Fibroblast of upper back skin (primary cell): ENCODE measurements around the gene MVD.
A peak's percentile ranks its signal among the peaks of the same experiment; 100 is the strongest.

Experiments
- DNase-seq: peaks from one replicate; pipeline ENCODE4 v3.0.0-alpha.2; 2013

Gene MVD

GRCh38 chr16:88638323-88639230 is 24.3 kb downstream of the MVD start, which contains the start of gene IL17C:
Gene IL17C (plus strand): TSS chr16:88638572. CDS start chr16:88638642, 70 bp downstream.
- no peak for DNase-seq

DNA sequence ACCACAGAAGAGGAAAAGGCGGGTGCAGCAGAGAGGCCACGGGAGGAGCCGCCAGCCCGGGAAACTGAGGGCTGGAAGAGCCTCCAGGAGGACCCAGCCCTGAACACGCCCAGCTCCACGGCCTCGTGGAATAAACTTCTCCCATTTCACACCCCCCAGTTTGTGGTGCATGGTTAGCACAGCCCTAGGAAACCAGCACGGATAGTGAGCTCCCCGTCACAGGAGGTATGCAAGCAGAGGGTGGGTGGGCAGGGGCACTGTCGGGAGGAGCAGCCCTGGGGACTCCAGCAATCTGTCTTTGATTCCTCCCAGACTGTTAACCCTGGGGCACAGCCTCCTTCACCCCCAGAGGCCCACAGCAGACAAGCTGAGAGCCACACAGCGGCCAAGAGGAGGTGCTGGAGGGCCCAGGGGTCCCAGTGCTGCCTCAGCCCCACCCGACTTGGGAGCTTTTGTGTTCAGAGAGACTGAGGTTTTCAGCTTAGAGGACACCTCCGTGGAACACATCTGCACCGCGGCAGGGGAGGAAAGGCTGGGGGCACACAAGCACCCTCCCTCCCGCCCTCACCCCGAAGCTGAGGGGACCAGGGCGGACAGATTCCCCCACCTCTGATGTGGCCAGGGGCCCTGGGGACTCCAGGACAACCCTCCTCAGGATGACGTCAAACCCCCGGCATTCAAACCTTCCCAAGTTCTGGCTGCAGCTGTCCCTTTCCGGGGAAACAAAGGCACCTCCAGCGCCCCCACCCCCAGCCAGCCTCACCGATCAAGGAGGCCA is 26.2 kb downstream of the MVD start:
- DNase-seq: no peak

GRCh38 chr16:88635671-88636319 is 27.1 kb downstream of the MVD start:
- no peak for DNase-seq

GRCh38 chr16:88634994-88635670 is 27.8 kb downstream of the MVD start:
- DNase-seq: no peak

- no peak for DNase-seq
These were observed 28.5 kb downstream of the MVD start for GRCh38 chr16:88634141-88634993.

DNA sequence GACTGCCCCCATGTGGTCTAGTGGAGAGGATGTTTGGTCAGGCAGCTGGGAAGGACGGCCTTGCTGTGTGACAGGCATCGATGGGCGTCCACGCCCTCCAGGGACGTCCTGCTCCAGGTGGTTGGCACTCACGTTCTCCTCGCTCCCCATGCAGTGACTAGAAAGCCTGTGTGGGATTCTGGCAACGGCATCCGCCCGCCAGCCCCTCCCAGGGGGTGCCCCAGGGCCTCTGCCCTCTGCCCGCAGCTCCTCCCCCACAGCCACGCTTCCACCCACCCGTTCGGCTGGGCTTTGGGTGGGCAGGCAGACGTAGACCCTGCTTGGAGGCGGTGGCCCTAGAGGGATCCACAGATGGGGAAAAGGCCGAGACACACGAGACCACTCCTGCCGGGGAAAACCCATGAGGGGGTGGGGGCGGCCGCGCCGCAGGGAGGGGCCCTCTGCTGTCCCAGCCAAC is 29.2 kb downstream of the MVD start:
- no peak for DNase-seq

DNA sequence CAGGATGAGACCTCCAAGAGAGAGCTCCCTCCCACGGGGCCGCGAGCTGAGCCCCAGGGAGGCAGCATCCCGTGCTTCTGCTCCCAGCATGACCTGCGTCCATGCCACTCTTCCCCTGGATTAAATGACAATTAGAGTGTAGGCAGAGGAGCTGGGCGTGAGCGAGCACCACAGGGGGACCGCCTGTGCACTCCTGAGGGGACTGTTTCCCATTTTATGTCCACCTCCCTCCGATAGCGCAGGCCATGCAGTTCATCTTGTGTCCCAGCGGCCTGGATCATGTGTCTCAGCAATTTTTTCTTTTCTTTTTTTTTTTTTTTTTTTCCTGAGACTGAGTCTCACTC is 30.3 kb downstream of the MVD start:
- DNase-seq: no peak

DNA sequence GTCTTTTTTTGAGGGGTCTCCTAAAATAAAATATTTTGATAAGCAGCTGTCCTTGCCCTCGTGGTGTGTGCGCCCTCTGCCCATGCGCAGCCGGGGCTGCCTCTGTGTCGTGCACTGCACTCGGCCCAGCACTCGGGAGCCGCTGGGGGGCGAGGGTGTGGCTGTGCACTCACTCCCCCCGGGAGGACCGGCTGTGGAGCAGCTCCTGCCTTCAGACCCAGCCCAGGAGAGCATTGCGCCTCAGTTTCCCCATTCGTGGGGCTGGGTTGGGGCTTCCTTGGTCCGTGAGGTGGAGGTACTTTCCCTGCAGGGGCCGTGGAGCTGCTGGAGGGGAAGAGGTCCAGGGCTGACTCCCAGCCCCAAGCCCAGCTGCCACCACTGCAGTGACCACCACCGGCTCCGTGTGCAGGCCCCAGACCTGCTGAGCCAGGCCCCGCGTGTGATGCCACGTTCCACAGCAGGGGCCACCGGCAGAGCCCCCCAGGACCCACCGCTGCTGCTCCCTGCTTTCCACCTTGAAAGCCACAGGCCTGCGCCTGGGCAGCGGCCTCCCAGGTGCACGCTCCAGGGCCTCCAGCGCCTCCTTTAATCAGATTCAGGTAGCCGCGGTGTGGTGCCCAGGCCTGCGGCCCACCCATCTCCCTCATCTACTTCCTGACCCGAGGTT is 30.8 kb downstream of the MVD start:
- no peak for DNase-seq

GRCh38 chr16:88631384-88631783 is 31.5 kb downstream of the MVD start:
- DNase-seq: no peak

- DNase-seq: no peak
These were observed 31.9 kb downstream of the MVD start for GRCh38 chr16:88630941-88631340.

DNA sequence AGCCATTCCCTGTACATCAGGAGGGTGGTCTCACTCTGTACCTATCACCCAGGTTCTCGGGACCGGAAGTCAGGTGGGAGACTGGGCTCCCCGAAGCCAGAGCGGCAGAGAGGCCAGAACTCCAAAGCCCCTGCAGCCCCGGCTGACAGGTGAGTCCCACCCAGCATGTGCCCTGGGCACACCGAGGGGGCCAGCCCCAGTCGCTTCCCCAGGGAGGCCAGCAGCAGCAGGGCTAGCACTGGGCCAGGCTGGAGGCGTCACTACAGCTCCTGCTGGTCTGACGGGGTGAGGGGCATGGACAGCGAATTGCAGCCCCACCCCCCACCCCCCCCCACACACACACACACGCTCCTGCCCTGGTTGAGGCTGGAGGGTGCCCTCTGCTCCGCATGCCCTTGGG is 32.5 kb downstream of the MVD start:
- DNase-seq: no peak

GRCh38 chr16:88629835-88630234 is 33.1 kb downstream of the MVD start:
- DNase-seq: no peak

GRCh38 chr16:88628512-88628974 is 34.3 kb downstream of the MVD start:
- peak; percentile 28 for DNase-seq

DNA sequence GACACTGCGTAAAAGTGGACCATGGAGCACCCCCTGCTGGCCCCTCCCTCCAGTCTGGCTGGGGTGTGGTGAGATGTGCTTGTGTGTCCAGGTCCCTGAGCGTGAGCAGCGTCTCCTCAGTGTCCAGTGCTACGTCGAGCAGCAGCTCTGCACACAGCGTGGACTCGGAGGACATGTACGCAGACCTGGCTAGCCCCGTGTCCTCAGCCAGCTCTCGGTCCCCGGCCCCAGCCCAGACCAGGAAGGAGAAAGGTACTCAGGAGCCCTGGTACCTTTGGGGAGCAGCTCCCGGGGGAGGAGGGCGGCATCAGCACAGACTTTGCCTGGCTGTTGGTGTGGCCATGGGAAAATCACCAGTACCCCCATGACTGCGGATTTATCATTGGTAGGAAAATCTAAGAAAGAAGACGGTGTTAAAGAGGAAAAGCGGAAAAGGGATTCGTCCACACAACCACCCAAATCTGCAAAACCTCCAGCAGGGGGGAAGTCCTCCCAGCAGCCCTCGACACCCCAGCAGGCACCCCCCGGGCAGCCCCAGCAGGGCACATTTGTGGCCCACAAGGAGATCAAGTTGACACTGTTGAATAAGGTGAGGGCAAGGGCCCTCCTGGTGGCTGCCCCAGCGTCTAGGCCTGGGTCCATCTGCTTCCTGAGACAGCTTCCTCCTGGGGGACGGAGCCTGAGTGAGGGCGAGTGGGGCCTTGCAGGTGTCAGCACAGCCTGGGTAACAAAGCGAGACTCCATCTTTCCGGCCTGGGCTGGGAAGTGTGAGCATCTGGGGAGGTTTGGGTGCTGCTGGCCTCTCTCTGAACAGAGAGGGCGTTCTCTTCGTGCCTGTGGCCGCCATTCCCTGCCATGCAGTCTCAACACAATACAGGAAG is 35.1 kb downstream of the MVD start:
- DNase-seq: no peak

DNA sequence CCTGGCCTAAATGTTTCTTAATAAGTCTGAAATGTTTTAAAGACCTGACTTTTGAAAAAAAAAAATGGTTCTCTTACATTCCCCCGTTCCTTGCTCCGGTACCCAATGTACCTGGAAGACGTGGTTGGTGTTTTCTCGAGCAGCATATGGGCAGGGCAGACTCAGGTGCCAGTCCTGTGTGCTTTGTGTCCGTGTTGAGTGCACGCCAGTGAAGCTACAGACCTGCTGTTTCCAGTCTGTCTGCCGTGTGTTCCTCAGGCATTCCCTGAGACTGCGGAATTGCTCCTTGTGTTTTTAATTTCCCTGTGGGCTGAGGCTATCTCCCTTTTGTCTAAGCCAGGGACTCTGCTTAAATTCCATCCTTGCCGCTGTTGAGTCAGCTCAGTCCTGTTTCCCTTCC is 36.2 kb downstream of the MVD start:
- DNase-seq: peak; percentile 25

- DNase-seq: no peak
These were observed 37.8 kb downstream of the MVD start for GRCh38 chr16:88624977-88625576.

- DNase-seq: no peak
These were observed 38.4 kb downstream of the MVD start for GRCh38 chr16:88624481-88624880.

DNA sequence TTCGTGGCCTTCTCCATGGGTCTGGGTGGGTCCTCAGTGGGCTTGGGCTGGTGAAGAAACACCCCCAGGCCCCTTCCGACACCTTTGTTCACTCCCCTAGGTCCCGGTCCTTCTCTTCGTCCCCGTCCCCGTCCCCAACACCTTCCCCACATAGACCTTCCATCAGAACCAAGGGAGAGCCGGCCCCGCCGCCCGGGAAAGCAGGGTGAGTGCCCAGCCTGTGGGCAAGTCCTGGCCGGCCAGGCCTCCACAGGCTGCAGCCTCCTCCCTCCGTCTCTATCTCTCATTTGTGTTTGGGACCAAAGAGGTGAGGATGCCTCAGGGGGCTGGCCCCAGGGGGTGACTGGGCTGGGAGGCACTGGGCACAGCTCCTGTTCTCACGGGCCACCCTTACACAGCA is 39.0 kb downstream of the MVD start:
- no peak for DNase-seq

DNA sequence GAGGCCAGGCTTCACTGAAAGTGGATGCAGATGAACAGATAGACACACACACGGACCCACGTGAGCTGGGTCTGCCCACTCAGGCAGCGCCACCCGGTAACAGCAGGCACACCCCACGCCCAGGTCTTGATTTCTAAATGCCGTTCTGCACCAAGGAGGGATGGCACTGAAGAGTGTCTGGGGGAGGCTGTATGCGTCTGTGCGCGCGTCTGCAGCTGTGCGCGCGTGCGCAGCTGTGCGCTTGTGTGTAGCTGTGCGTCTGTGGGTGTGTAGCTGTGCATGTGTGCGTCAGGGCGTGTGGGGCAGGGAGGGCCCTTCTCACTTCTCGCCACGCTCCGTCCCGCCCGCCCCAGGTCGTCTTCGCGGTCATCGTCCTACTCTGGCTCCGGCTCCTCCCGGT is 40.0 kb downstream of the MVD start:
- DNase-seq: no peak

DNA sequence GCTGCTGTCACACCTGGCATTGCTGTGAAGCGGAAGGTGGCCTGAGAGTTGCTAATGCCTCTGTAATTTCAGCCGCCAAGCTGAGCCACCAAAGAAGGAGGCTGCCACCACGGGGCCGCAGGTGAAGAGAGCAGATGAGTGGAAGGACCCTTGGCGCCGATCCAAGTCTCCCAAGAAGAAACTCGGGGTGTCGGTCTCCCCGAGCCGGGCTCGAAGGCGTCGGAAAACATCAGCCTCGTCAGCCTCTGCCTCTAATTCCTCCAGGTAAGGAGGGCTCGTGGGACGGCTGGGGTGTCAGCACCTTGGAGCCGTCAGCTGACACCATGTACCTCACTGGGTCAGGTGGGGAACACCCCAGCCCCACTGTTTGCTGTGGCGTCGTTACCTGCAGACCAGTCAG is 40.8 kb downstream of the MVD start:
- no peak for DNase-seq
